ENCODE results near the gene TENM4. TPM values are rescaled to one million over a fixed set of nuclear protein-coding genes. Genes with fewer than 3 reads are reported as not detected.

Gene TENM4
- total and polyA plus RNA-seq, 2 of the 8 experiments (the other 6 are each of a cell fraction or from before 2014, with no cell fraction given), result 3.5 to 7.2 TPM

GRCh38 chr11:78935398-78936068 lies 505.3 kb downstream of the TENM4 start:
- Histone ChIP-seq H4K5ac (ENCODE audit: insufficient read length, low read depth, low read length) (no peak overlapping the region), H2BK12ac (ENCODE audit: low read depth, low read length) (no peak overlapping the region), H3K9me3 (ENCODE audit: insufficient read depth in 2 of 2, low read depth in 1 of 2, low read length in 1 of 2) (no peaks in the 10 kb centered on the region; a peak in 2 of 4 replicates), H3K79me1 (ENCODE audit: low read depth, low read length) (no peaks in the 10 kb centered on the region), H4K20me1 (replicated peaks in 1 of 2; ENCODE audit: control insufficient read depth in 1 of 2, insufficient read depth in 2 of 2, low read length in 2 of 2) (no peaks in the 10 kb centered on the region), H3K27me3 (replicated peaks in 1 of 4; ENCODE audit: control insufficient read depth in 3 of 4, extremely low read depth in 1 of 4, insufficient read depth in 3 of 4, low read length in 3 of 4) (peaks cover 11 to 30% (median 25%) of the 10 kb centered on the region in 4 experiments; a peak in 6 of 7 replicates), H3K18ac (ENCODE audit: extremely low read depth, low read length) (no peak overlapping the region), H3K4ac (replicated peaks; ENCODE audit: insufficient read length, low read depth, low read length) (no peak overlapping the region), H3K23me2 (ENCODE audit: low read depth, low read length) (no peaks in the 10 kb centered on the region), H3K27ac (ENCODE audit: low read depth, low read length) (no peak overlapping the region), H3K79me2 (ENCODE audit: control insufficient read depth in 1 of 2, insufficient read depth in 2 of 2, low read length in 2 of 2) (no peaks in the 10 kb centered on the region), H3K9ac (replicated peaks in 1 of 4; ENCODE audit: extremely low read depth in 1 of 4, low read depth in 3 of 4, low read length in 3 of 4) (no peak overlapping the region), H2BK15ac (ENCODE audit: low read length) (no peak overlapping the region), H4K91ac (replicated peaks; ENCODE audit: insufficient read length, low read length) (no peak overlapping the region), H3K4me1 (replicated peaks in 1 of 4; ENCODE audit: control insufficient read depth in 3 of 4, insufficient read depth in 4 of 4, low read length in 3 of 4) (peaks cover 0 to 13% (median 6%) of the 10 kb centered on the region in 4 experiments; a peak in 5 of 7 replicates), H2AK5ac (ENCODE audit: low read depth, low read length) (no peak overlapping the region), H3K14ac (ENCODE audit: insufficient read length) (no peak overlapping the region), H3K4me2 (ENCODE audit: insufficient read depth in 1 of 2, low read depth in 2 of 2, low read length in 2 of 2) (no peak overlapping the region), H3K23ac (ENCODE audit: insufficient read length) (no peak overlapping the region), H3K4me3 (ENCODE audit: extremely low read depth in 1 of 4, insufficient read depth in 2 of 4, low read depth in 3 of 4, low read length in 4 of 4) (no peak overlapping the region), H2BK120ac (replicated peaks; ENCODE audit: low read depth, low read length) (no peak overlapping the region), H2AFZ (ENCODE audit: low read length) (no peak overlapping the region), H2BK20ac (ENCODE audit: low read length) (no peak overlapping the region), H3K36me3 (ENCODE audit: control insufficient read depth in 2 of 4, insufficient read depth in 4 of 4, low read length in 3 of 4) (no peaks in the 10 kb centered on the region), H4K8ac (ENCODE audit: extremely low read depth, insufficient read depth, low read length) (no peak overlapping the region), H3K56ac (replicated peaks; ENCODE audit: insufficient read length, low read depth, low read length) (no peak overlapping the region), H2BK5ac (ENCODE audit: low read depth, low read length) (no peak overlapping the region)
- DNase-seq (ENCODE audit: low read depth in 1 of 2, low spot score in 2 of 2) (no peak), FAIRE-seq (no peak)
- ChIA-PET POLR2A (ENCODE audit: partially characterized antibody) (no interaction called here), CTCF (ENCODE audit: partially characterized antibody) (interaction anchor here (0.9 to 3.2 kb wide), 3 partner anchors 36 to 289 kb away, joined by 3 to 15 read pairs (median 6); no protein-coding TSS in a partner anchor)
- 88% methylated on average over 4 of the region's 4 CpGs; no CpG with 5 or more reads in 1 of the 2 experiments for WGBS, 2 experiments (ENCODE audit: extremely low coverage in 1 of 2, insufficient coverage in 1 of 2, insufficient read length in 1 of 2, insufficient replicate concordance in 2 of 2, low coverage in 1 of 2, low lambda C conversion rate in 2 of 2, missing lambda C conversion rate in 1 of 2)
- TF ChIP-seq CHD1 (IDR thresholded peaks at IDR 0.05; ENCODE audit: low read depth, low read length) (no peak), YY1 (IDR thresholded peaks at IDR 0.05; ENCODE audit: low read depth, low read length) (no peak), SIN3A (conservative IDR thresholded peaks at IDR 0.05 in 1 of 2, IDR thresholded peaks at IDR 0.05 in 1 of 2; ENCODE audit: low read depth in 1 of 2, low read length in 2 of 2) (no peak), CREB1 (IDR thresholded peaks at IDR 0.05) (no peak), SRF (IDR thresholded peaks at IDR 0.05; ENCODE audit: low read depth, low read length) (no peak), RNF2 (IDR thresholded peaks at IDR 0.05; ENCODE audit: borderline replicate concordance, low read depth, low read length, missing control alignments, poor library complexity, severe bottlenecking) (no peak), CTBP2 (IDR thresholded peaks at IDR 0.05; ENCODE audit: borderline replicate concordance, insufficient read depth, insufficient read length, low read length) (no peak), MAFK (IDR thresholded peaks at IDR 0.05; ENCODE audit: low read depth, low read length) (no peak), ASH2L (IDR thresholded peaks at IDR 0.05; ENCODE audit: low read length) (no peak), NANOG (IDR thresholded peaks at IDR 0.05; ENCODE audit: insufficient read depth, low read depth, low read length, poor library complexity, severe bottlenecking) (no peak), KDM1A (IDR thresholded peaks at IDR 0.05; ENCODE audit: borderline replicate concordance, low read length) (no peak), BRCA1 (IDR thresholded peaks at IDR 0.05; ENCODE audit: low read depth, low read length) (no peak), JUN (IDR thresholded peaks at IDR 0.05; ENCODE audit: low read depth, low read length) (no peak)
